CD14-positive monocyte (primary cell): ENCODE results near the gene XRCC2. TPM values are rescaled to one million over a fixed set of nuclear protein-coding genes. Genes with fewer than 3 reads are reported as not detected.

Source experiments
- DNase-seq, 3 donors: peaks; one replicate each; pipeline ENCODE4 v3.0.0-alpha.2; 2011 to 2022
- H2AFZ ChIP-seq: 2 replicates; pipeline ENCODE4 v1.6.0; 2012; ENCODE audit warnings: mild to moderate bottlenecking, low read depth, low read length, inconsistent platforms; ENCODE audit not compliant: insufficient read depth, poor library complexity, severe bottlenecking
- H3K27ac ChIP-seq, 2 donors: 1 replicate in 1 of 2; 2 replicates in 1 of 2; pipeline ENCODE4 v1.5.1; 2012 to 2013; ENCODE audit warnings: low read length in 2 of 2, control low read depth in 1 of 2, inconsistent platforms in 1 of 2, low read depth in 1 of 2, mild to moderate bottlenecking in 1 of 2
- H3K27me3 ChIP-seq, 2 donors: one replicate each; pipeline versions ENCODE4 v1.6.0 to v1.6.1; 2011 to 2013; ENCODE audit warnings: low read length in 2 of 2; ENCODE audit not compliant: control insufficient read depth in 2 of 2, insufficient read depth in 2 of 2
- H3K36me3 ChIP-seq, 2 donors: replicated peaks in 1 of 2; 1 replicate in 1 of 2; 2 replicates in 1 of 2; pipeline versions ENCODE4 v1.5.1 to v1.6.1; 2012 to 2013; ENCODE audit warnings: low read length in 2 of 2, control low read depth in 1 of 2, inconsistent platforms in 1 of 2, mild to moderate bottlenecking in 1 of 2; ENCODE audit not compliant: insufficient read depth in 2 of 2, control insufficient read depth in 1 of 2
- H3K4me1 ChIP-seq, 2 donors: 1 replicate in 1 of 2; 2 replicates in 1 of 2; pipeline versions ENCODE4 v1.5.1 to v1.6.1; 2012 to 2013; ENCODE audit warnings: low read length in 2 of 2, control low read depth in 1 of 2, inconsistent platforms in 1 of 2, mild to moderate bottlenecking in 1 of 2, moderate library complexity in 1 of 2; ENCODE audit not compliant: insufficient read depth in 2 of 2, control insufficient read depth in 1 of 2
- H3K4me2 ChIP-seq: replicated peaks from 2 replicates; pipeline ENCODE3; 2012; ENCODE audit warnings: low read length, moderate library complexity, mild to moderate bottlenecking; ENCODE audit not compliant: poor library complexity, severe bottlenecking; ENCODE audit errors: extremely low read depth
- H3K4me3 ChIP-seq, 3 experiments: fragments of 200-600 bp in 1 of 3; sonication (generic) in 1 of 3; replicated peaks in 1 of 3; 1 replicate in 2 of 3; 2 replicates in 1 of 3; pipeline ENCODE4 v1.5.1; 2011 to 2013; ENCODE audit warnings: low read length in 3 of 3, mild to moderate bottlenecking in 3 of 3, control low read depth in 2 of 3, low read depth in 2 of 3, inconsistent platforms in 1 of 3, moderate library complexity in 1 of 3
- H3K79me2 ChIP-seq: 2 replicates; pipeline ENCODE4 v1.6.0; 2012; ENCODE audit warnings: mild to moderate bottlenecking, control low read depth, inconsistent platforms, low read length, moderate library complexity; ENCODE audit not compliant: insufficient read depth
- H3K9ac ChIP-seq: 2 replicates; pipeline ENCODE4 v1.6.0; 2017; ENCODE audit warnings: low read length, mild to moderate bottlenecking; ENCODE audit not compliant: insufficient read depth, poor library complexity, severe bottlenecking
- H3K9me3 ChIP-seq, 2 donors: replicated peaks in 1 of 2; 1 replicate in 1 of 2; 2 replicates in 1 of 2; pipeline versions ENCODE4 v1.5.1 to v1.6.1; 2012 to 2013; ENCODE audit warnings: low read length in 2 of 2, control low read depth in 1 of 2; ENCODE audit not compliant: control insufficient read depth in 1 of 2, insufficient read depth in 1 of 2
- H4K20me1 ChIP-seq: 2 replicates; pipeline ENCODE4 v1.6.0; 2012; ENCODE audit warnings: mild to moderate bottlenecking, low read length, control low read depth, moderate library complexity; ENCODE audit not compliant: insufficient read depth
- H3K27ac Mint-ChIP-seq, 7 donors: one replicate each; pipeline ENCODE4 v1.8.0; 2020; ENCODE audit warnings: mild to moderate bottlenecking in 7 of 7, mixed read lengths in 7 of 7, moderate library complexity in 6 of 7, inconsistent platforms in 2 of 7
- H3K27me3 Mint-ChIP-seq, 3 donors: one replicate each; pipeline ENCODE4 v1.8.0; 2021 to 2022; ENCODE audit warnings: low read depth in 3 of 3, mild to moderate bottlenecking in 3 of 3, mixed read lengths in 3 of 3, moderate library complexity in 3 of 3, inconsistent platforms in 1 of 3
- H3K36me3 Mint-ChIP-seq, 2 donors: one replicate each; pipeline ENCODE4 v1.8.0; 2020; ENCODE audit warnings: mixed read lengths in 2 of 2, inconsistent platforms in 1 of 2, mild to moderate bottlenecking in 1 of 2
- H3K4me1 Mint-ChIP-seq: one replicate; pipeline ENCODE4 v1.8.0; 2020; ENCODE audit warnings: mild to moderate bottlenecking, mixed read lengths
- H3K4me3 Mint-ChIP-seq, 2 donors: one replicate each; pipeline ENCODE4 v1.8.0; 2020; ENCODE audit warnings: mild to moderate bottlenecking in 2 of 2, mixed read lengths in 2 of 2, moderate library complexity in 1 of 2
- H3K9me3 Mint-ChIP-seq, 7 donors: one replicate each; pipeline ENCODE4 v1.8.0; 2020 to 2022; ENCODE audit warnings: mixed read lengths in 7 of 7, mild to moderate bottlenecking in 6 of 7, moderate library complexity in 6 of 7, inconsistent platforms in 2 of 7
- CTCF ChIP-seq: fragments of 200-600 bp; IDR thresholded peaks from one replicate; pipeline ENCODE4 v1.8.0; 2022; ENCODE audit warnings: antibody characterized with exemption, mild to moderate bottlenecking
- WGBS: methylation state at CpG from one replicate; pipeline ENCODE4 v1.1.5; 2013; ENCODE audit warnings: missing lambda C conversion rate; ENCODE audit not compliant: insufficient coverage; 5-methylcytosine and 5-hydroxymethylcytosine counted together
- intact Hi-C, 2 donors: fragments of 100-400 bp; cut with micrococcal nuclease; formaldehyde crosslinking; loops; one replicate each; pipeline versions ENCODE4 v1.15.0 to v1.15.1; 2023
- polyA plus RNA-seq, 3 donors: library from polyadenylated mRNA; depleted of rRNA in 1 of 3; unstranded in 2 of 3; stranded (reverse) in 1 of 3; fragments of 300-500 nt in 2 of 3; fragments of >200 nt in 1 of 3; fragmentation: Illumina TruSeq in 2 of 3; gene quantifications; 1 replicate in 2 of 3; 2 replicates in 1 of 3; pipeline ENCODE4 v1.2.3, GENCODE V29; 2012 to 2021

The XRCC2 gene
- polyA plus RNA-seq, 3 donors = 0.03 to 0.05 TPM; not detected in 1

DNA sequence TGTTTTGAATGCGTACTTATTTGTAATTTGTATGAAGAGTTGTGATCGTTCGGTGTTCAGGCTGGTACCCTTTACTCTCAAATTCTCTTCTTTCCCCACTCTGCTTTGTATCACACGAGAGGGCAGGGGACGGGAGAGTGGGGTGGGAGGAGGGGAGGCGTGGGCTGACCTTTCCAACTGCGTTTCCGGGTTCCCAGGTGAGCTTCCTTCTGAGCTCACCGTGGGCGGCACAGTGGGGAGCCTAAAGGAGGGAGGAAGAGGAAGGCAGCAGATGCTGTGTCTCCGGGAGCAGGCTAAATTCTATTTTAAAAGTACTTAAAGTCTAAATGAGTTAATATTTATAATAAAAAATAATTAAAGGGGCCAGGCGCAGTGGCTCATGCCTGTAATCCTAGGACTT lies 7.4 kb upstream of the XRCC2 start:
- Histone ChIP-seq H3K79me2 (no peaks in the 10 kb centered on the region), H3K9me3 (peaks cover 0 to under 1% of the 10 kb centered on the region in 2 donors), H3K4me3 (no peak overlapping the region), H3K9ac (no peak overlapping the region), H3K36me3 (no peaks in the 10 kb centered on the region), H3K27ac (no peak overlapping the region), H4K20me1 (no peaks in the 10 kb centered on the region), H3K4me1 (peaks cover 0 to 2% of the 10 kb centered on the region in 2 donors), H2AFZ (no peak overlapping the region), H3K4me2 (no peak overlapping the region), H3K27me3 (no peaks in the 10 kb centered on the region)
- DNase-seq = no peak
- 80% methylated on average over 2 of the region's 12 CpGs for WGBS
- intact Hi-C loops = no loop called here
- Mint-ChIP-seq H3K4me3 (no peak overlapping the region), H3K27me3 (peaks cover 0 to 5% (median 1%) of the 10 kb centered on the region in 3 donors), H3K9me3 (peaks cover 0 to 2% (median 0%) of the 10 kb centered on the region in 7 donors), H3K27ac (no peak overlapping the region), H3K36me3 (no peaks in the 10 kb centered on the region), H3K4me1 (peaks cover 3% of the 10 kb centered on the region)
- TF ChIP-seq CTCF = no peak

DNA sequence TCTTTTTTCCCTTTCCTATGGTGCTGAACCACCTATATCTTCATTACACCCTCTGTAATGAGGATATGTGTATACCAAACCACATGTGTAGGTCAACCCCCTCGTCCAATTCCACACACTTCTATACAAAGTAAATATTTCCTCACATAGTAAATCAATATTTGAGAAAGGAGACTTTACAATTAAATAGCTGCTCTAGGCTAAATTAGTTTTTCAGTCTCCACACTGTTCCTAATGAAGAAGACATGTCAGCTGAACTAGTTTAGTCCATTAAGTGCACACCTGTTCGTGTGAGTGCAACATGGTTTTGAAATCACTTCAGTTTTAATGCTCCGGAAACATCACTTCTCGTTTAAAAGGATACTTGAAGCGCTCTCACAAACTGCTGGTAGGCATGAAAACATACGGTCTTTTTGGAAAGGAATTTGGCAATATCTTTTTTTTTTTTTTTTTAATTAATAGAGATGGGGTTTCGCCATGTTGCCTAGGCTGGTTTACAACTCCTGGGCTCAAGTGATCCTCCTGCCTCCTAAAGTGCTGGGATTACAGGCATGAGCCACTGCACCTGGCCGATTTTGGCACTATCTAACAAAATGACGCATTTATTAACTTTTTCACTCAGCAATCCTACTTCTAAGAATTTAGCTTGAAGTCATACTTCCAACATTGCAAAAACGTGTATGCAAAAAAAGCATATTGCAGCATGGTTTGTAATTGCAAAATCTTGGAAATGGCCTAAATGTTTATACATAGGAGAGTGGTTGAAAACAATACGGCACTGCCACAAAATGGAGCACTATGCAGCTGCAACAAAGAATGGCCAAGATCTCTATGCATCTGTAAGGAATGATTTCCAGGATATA lies 2.1 kb upstream of the XRCC2 start:
- Histone ChIP-seq H2AFZ (peak overlapping the region; percentile 46), H3K27ac (no peak overlapping the region), H3K4me1 (peaks cover 12 to 22% of the 10 kb centered on the region in 2 donors), H3K4me2 (no peak overlapping the region), H3K4me3 (no peak overlapping the region), H3K79me2 (peaks cover 26% of the 10 kb centered on the region), H3K9ac (no peak overlapping the region), H3K9me3 (no peaks in the 10 kb centered on the region), H3K27me3 (no peaks in the 10 kb centered on the region), H3K36me3 (no peaks in the 10 kb centered on the region), H4K20me1 (no peaks in the 10 kb centered on the region)
- intact Hi-C loops = loop anchor here (2.0 to 10.0 kb wide), 4 partner anchors 77 to 216 kb away; partner anchors contain the start of gene ACTR3B (in 2 of the 2)
- H3K9me3 Mint-ChIP-seq = peaks cover 0 to 2% (median 0%) of the 10 kb centered on the region in 7 donors
- no peak for TF ChIP-seq CTCF
- no peak overlapping the region for H3K27ac Mint-ChIP-seq
- WGBS = 71% methylated on average over 2 of the region's 11 CpGs
- H3K4me3 Mint-ChIP-seq = no peak overlapping the region
- DNase-seq = peak in 1 of 3 donors; percentile 17
- peaks cover 0 to 2% (median 1%) of the 10 kb centered on the region in 3 donors for H3K27me3 Mint-ChIP-seq
- peaks cover 21% of the 10 kb centered on the region for H3K4me1 Mint-ChIP-seq
- H3K36me3 Mint-ChIP-seq = no peaks in the 10 kb centered on the region
